Measurements from ENCODE around the gene MR1.

MR1 gene

GRCh38 chr1:181101581-181102226 lies 67.9 kb downstream of the MR1 start (continued):
- TF ChIP-seq ZNF639 (tag by site-specific recombination; IDR thresholded peaks at IDR 0.05) = 0 out of 2 replicates have a peak, but pooled peaks have one; percentile 35
- no peak for TF ChIP-seq ZNF138 (tag by site-specific recombination; IDR thresholded peaks at IDR 0.05; ENCODE audit: borderline replicate concordance)
- no peak for TF ChIP-seq ZNF155 (tag by site-specific recombination; IDR thresholded peaks at IDR 0.05)
- TF ChIP-seq SP7 (tag by site-specific recombination; IDR thresholded peaks at IDR 0.05) = peak; percentile 88
- peak; percentile 38 for TF ChIP-seq SP2 (tag by site-specific recombination; IDR thresholded peaks at IDR 0.05)
- 0 out of 2 replicates have a peak, but pooled peaks have one; percentile 15 for TF ChIP-seq ZNF660 (tag by site-specific recombination; IDR thresholded peaks at IDR 0.05)
- TF ChIP-seq ZNF600 (tag by site-specific recombination; IDR thresholded peaks at IDR 0.05) = peak; percentile 85
- peak; percentile 51 for TF ChIP-seq ZBTB8A (tag by site-specific recombination; IDR thresholded peaks at IDR 0.05)
- TF ChIP-seq IKZF3 (tag by site-specific recombination; IDR thresholded peaks at IDR 0.05) = peak; percentile 72
- TF ChIP-seq TCF7L2 (IDR thresholded peaks at IDR 0.05; ENCODE audit: borderline replicate concordance, low read depth, low read length) = 0 out of 2 replicates have a peak, but pooled peaks have one; percentile 40
- 0 out of 2 replicates have a peak, but pooled peaks have one; percentile 43 for TF ChIP-seq REST (tag by site-specific recombination; IDR thresholded peaks at IDR 0.05)
- TF ChIP-seq ZBTB17 (tag by site-specific recombination; IDR thresholded peaks at IDR 0.05) = peak; percentile 34; the same call in 1 of the 2 replicates
- no peak for TF ChIP-seq ZBTB6 (tag by site-specific recombination; IDR thresholded peaks at IDR 0.05)
- peak; percentile 70 for TF ChIP-seq PRDM1 (tag by site-specific recombination; IDR thresholded peaks at IDR 0.05)
- peak; percentile 22; the same call in 1 of the 2 replicates for TF ChIP-seq KLF17 (tag by site-specific recombination; IDR thresholded peaks at IDR 0.05)

- H3K4me1 ChIP-seq (ENCODE audit: control insufficient read depth, insufficient read depth, low read length) = peaks cover 39% of the 10 kb centered on the region; the same call in 1 of the 2 replicates
Observed at GRCh38 chr1:181102841-181103240, 69.1 kb downstream of the MR1 start.

More at GRCh38 chr1:181102841-181103240, 69.1 kb downstream of the MR1 start:
- no peaks in the 10 kb centered on the region for H3K9me3 ChIP-seq (ENCODE audit: control insufficient read depth, insufficient read depth, low read depth, low read length)
- TF ChIP-seq SCRT2 (tag by site-specific recombination; IDR thresholded peaks at IDR 0.05) (0 out of 2 replicates have a peak, but pooled peaks have one; percentile 23), ZNF223 (tag by site-specific recombination; IDR thresholded peaks at IDR 0.05) (peak; percentile 77; the same call in 1 of the 2 replicates), ZIC2 (tag by site-specific recombination; IDR thresholded peaks at IDR 0.05) (no peak)
- H3K27ac ChIP-seq (ENCODE audit: extremely low read depth, low read depth, low read length) = no peak overlapping the region
- no peaks in the 10 kb centered on the region for H3K36me3 ChIP-seq (ENCODE audit: control insufficient read depth in 2 of 2, insufficient read depth in 1 of 2, low read length in 2 of 2)
- ChIA-PET POLR2A (interaction anchor here (0.5 to 9.2 kb wide), 3 partner anchors 10 to 80 kb away, joined by 5 to 111 read pairs (median 5); partner anchors contain the start of gene IER5), CTCF (interaction anchor here (1.5 to 8.5 kb wide), 6 partner anchors 11 to 221 kb away, joined by 3 to 69 read pairs (median 4); no protein-coding TSS in a partner anchor)
- H3K4me3 ChIP-seq (ENCODE audit: low read depth, low read length) = no peak overlapping the region

Data from HEK293 (cell line).